HG02973 (cell line): ENCODE results near the gene ZNRF3.

Experiments used
- ATAC-seq: cut with Tn5 transposase; IDR thresholded peaks from one replicate; pipeline ENCODE4 v1.9.1; 2021; ENCODE audit warnings: moderate library complexity; ENCODE audit not compliant: unreplicated experiment

Gene ZNRF3

DNA sequence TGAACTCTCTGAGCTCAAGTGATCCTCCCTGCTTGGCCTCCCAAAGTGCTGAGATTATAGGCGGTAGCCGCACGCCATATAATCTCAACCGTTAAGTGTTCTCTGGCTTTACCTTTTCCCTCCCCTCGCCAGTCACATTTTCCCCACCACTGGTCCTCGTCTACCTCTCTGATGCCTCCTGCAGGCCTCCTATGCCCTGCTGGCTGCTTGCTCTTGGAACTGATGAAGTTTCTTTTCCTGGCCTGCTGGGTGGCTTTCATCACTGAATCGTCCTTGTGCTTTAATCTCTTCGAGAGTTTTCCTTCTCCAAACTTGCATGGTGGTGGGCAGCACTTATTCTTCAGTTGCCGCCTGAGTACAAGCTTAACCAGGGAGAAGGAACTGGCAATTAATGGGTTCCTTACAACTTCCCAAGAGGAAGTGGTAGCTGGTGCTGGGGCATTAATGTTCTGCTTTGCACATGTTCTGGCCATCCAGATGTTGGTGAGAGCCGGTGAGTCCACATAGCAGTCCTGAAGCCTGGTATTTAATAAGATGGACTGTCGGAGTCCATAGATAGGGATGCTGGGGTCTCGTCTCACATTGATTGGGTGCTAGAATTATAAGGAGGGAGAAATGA lies 177.0 kb downstream of the ZNRF3 start:
- ATAC-seq = no peak

GRCh38 chr22:29060931-29061330 lies 177.6 kb downstream of the ZNRF3 start:
- no peak for ATAC-seq

DNA sequence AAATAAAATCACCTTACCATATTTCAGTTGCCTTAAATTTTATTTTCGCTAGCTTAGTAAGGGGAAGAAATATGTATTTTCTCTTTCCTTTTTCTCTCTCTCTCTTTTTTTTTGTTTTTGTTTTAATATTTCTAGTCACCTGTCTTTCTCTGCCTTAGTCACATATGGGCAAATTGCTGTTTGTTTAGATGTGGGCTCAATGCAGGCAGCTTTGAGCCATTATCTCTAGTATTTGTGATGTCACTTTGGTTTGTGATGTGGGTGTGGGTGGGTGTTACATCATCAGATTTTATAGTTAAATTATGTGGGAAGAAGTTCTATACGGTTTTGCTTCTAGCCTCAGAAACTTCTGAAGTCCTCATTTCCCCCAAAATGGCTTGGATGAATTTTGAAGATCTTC lies 178.4 kb downstream of the ZNRF3 start, which contains the start of gene C22orf31:
Gene C22orf31 (minus strand): TSS at position 59 of the 400 bp plus-strand sequence. CDS start 39 bp downstream, at position 20.
- no peak for ATAC-seq

- ATAC-seq = no peak
Observed at GRCh38 chr22:29062286-29062821, 179.0 kb downstream of the ZNRF3 start.

DNA sequence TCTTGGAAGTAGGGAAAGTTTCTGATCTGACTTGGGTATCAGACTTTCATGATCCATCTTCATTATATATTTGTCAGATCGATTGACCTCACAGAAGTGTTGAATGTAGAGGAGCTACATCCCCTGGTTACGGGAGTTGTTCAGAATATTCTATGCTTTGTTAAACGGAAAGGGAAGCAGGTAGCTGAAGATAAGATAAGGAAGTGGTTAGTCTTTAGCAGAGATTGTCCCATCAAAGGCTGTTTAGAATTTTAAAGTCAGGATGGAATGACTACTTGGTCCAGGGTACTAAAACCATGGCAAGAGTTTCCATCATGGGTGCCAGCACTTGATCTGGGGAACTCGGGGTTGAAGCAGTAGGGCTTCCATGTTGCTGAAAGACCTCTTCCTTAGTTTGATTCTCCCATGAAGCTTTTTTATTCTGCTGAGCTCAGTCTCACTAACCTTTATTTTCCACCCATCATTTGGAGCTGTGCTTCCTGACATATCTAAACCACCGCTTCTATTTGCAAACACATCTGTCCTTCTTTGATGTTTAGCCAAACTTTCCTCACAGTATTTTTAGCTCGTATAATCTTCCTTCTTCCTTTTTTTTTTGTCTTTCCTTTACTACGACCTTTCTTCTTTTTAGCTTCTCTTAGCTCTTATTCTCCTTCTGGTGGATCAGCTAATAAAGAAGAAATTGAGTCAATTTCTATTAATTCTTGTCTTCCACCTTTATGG lies 182.3 kb downstream of the ZNRF3 start:
- no peak for ATAC-seq

DNA sequence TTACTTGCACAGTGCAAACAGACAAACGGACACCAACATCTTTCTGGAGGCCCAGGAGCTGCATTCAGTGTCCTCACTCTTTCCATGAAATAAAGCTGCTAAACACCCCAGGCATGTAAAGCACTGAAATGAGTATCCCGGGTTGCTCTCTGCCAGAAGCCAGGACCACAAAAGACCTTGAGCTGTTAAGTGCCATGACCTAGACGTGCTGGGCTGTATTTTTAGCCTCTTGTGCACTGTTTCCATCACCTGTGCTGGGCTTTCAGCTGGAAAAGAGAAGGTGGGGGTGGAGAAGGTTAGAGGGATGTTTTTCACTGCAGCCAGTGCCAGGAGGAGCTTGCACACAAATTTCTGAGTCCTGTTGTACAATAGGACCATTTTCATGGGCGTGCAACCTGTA lies 186.1 kb downstream of the ZNRF3 start:
- ATAC-seq = no peak

DNA sequence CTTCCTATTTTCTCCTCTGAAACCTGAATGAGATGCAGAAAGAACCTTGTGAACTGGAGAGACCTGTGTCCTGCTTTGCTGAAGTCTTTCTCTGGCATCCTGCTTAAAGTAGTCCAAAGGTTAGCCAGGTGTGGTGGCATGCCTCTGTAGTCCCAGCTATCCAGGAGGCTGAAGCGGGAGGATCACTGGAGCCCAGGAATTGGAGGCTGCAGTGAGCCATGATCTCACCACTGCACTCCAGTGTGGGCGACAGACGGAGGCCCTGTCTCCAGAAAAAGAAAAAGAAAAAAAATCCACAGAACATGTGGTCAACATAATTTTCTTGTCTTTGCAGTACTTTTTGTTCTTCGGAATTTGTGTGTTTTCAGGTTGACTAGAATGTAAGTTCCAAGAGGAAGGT lies 187.1 kb downstream of the ZNRF3 start:
- no peak for ATAC-seq

- ATAC-seq = no peak
Observed at GRCh38 chr22:29071261-29072045, 188.1 kb downstream of the ZNRF3 start.

GRCh38 chr22:29072193-29072978 lies 189.0 kb downstream of the ZNRF3 start:
- ATAC-seq = peak; percentile 86

DNA sequence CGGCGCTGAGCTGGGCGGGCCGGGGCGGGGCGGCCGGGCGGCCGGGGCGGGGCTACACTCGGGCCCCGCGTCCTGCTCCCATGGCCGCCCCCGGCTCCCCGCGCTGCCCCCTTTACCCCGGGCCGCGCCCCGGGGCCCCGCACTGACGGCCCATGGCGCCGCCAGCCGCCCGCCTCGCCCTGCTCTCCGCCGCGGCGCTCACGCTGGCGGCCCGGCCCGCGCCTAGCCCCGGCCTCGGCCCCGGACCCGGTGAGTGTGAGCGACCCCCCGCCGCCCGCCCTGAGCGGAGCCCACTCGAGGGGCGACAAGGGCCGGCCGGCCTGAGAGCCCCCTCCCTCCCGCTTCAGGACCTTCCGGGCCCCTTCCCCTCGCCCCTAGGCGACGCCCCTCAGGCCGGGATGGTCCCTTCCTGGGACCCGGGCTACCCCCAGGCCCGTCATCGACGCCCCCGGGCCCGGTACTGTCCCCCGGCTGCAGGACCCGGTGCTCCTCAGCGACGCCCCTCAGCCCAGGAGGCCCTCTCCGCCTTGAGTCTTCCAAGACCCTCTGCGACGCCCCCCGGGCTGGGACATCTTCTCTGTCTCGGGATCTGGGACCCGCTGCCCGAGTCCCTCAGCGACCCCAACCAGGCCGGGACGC lies 189.7 kb downstream of the ZNRF3 start, which contains the start of gene KREMEN1:
Gene KREMEN1 (plus strand): TSS at position 57 of the 639 bp plus-strand sequence. CDS start 96 bp downstream, at position 153.
- ATAC-seq = no peak

DNA sequence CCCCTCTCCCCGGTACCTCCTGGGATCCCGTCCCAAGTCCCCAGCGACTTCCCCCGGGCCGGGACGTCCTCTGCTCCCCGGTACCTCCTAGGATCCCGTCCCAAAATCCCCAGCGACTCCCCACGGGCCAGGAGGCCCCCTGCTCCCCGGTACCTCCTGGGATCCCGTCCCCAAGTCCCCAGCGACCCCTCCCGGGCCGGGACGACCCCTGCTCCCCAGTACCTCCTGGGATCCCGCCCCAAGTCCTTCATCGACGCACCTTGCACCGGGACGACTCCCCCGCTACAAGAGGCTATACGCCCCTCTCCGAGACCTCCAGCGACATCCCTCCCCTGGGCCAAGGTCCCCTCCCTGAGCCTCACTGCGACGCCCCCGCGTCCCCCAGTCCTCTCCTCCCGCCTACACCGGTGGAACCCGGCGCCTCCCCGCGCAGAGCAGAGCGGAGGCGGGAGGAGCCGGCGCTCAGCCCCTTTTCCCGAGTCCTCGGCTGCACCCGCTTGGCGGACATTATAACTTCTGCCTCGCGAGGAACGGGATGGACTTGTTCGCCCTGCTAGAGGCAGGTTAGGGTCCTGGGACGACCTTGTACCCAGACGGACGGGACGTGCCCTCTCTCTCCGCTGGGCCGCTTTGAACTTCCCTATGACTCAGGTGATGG lies 190.4 kb downstream of the ZNRF3 start:
- no peak for ATAC-seq

- no peak for ATAC-seq
Observed at GRCh38 chr22:29074276-29074772, 191.0 kb downstream of the ZNRF3 start.

GRCh38 chr22:29078036-29078868 lies 194.9 kb downstream of the ZNRF3 start:
- ATAC-seq = no peak

GRCh38 chr22:29078869-29079207 lies 195.5 kb downstream of the ZNRF3 start:
- ATAC-seq = no peak

DNA sequence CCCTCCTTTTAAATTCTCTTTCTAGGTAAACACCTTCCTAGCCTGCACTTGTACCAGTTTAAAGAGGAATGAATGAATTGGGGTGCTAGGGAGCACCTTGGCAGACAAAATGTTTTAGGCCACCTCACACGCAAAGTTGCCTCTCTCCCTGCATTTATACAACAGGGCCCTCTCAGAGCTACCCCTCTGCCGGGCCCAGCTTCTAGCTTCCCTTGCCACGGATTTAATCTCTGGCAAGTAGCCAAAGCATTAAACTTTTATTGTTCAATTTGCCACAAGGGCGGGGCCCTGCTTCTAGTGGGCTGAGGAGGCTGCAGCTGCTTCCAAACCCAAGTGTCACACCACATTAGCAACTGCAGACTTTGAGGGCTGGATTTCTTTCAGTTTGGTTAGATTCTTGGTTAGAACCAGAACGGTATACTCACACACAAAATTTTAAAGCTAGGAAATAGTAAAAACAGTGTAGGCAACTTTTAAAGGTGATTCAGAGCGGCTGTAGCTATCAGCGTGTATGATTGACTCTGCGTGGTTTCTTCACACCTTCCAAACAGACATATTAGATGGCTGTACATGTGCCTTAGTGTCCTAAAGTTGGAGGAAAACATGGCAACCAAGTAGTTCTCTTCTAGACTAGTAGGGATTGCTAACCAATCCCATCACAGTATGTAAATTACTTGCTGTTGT lies 196.0 kb downstream of the ZNRF3 start:
- ATAC-seq = no peak

DNA sequence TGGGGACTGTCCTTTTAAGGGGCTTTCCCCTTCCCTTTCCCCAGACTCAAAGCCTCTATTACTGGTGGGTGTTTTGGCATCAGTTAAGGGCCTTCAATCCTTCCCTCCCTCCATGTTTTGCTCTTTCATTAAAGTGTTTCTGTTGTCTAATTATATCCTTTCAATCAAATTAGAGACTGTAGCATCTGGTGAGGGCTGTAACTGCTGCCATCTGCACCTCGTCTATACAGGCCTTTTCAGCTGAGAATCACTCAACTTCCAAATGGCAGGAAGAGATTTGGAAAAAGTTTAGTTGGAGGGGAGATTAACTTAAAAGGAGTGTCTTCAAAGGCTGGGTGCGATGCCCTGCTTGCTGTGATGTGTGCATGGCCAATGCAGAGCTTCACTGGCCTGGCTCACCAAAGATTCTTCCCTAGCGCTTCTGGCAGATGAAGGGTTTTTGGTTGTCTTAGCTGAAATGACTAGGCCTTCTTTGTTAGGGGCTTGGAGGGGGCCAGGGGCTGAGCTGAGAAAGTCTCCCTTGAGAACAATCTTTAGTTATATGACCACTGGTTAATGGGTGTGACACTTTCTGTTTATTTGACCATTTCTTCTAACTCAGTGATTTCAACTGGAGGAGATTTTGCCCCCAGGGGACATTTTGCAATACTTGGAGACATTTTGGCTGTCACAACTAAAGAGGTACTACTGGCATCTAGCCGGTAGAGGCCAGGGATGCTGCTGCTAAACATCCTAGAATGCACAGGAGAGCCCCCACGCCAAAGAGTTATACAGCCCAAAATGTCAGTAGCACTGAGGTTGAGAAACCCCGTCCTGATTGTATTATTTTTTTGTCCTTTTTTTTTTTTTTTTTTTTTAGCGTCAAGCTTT lies 197.0 kb downstream of the ZNRF3 start:
- no peak for ATAC-seq
